K562 (cell line): ENCODE data around the gene GPC1. TPM values are rescaled to one million over a fixed set of nuclear protein-coding genes. Genes with fewer than 3 reads are reported as not detected.

Experiments
- ATAC-seq: fragments of 200-7000 bp; cut with Tn5 transposase; 3 replicates; pipeline ENCODE4 v1.9.1; 2020; ENCODE audit warnings: moderate library complexity
- BruUV-seq: library from RNA; stranded (reverse); fragments of 400-500 nt; replicated peaks from 2 replicates; lab custom pipeline; 2021; lab: Mats Ljungman, UMichigan
- CTCF ChIA-PET: fragments of 300-600 bp; formaldehyde crosslinking; extraction: SDS; loops from one replicate; lab custom pipeline; 2021; ENCODE audit warnings: low intra/inter-chr PET ratio; lab: Yijun Ruan, JAX
- POLR2A ChIA-PET: fragments of 300-600, 350-650 bp; sonication (Branson Sonifier 250); formaldehyde crosslinking; extraction: SDS; loops from one replicate; lab custom pipeline; 2021; ENCODE audit warnings: antibody characterized with exemption, inconsistent platforms; lab: Yijun Ruan, JAX
- DNase-seq, 4 experiments: peaks; one replicate each; pipeline versions ENCODE4 v3.0.0 to v3.0.0-alpha.2; 2011 to 2018; ENCODE audit warnings: low spot score in 3 of 4, mixed read lengths in 3 of 4; ENCODE audit errors: extremely low read depth in 1 of 4
- FAIRE-seq: peaks from 2 replicates; lab custom pipeline; 2011; peaks lifted over from hg19 to GRCh38; lab: Jason Lieb, UNC
- H2AFZ ChIP-seq: 2 replicates; pipeline ENCODE4 v1.6.0; 2011; ENCODE audit warnings: low read depth, low read length, control low read depth, inconsistent platforms
- H3K27ac ChIP-seq: fragments of 200-600 bp; 3 replicates; pipeline ENCODE4 v1.8.0; 2011; ENCODE audit warnings: low read depth, mild to moderate bottlenecking, control low read depth, inconsistent platforms, low read length, moderate library complexity, mixed read lengths; ENCODE audit errors: extremely low read depth
- H3K27me3 ChIP-seq, 2 experiments: fragments of 300-600 bp in 1 of 2; 2 replicates in 1 of 2; 3 replicates in 1 of 2; pipeline versions ENCODE4 v1.6.0 to v1.8.0; 2011; ENCODE audit warnings: inconsistent platforms in 2 of 2, low read length in 2 of 2, mild to moderate bottlenecking in 1 of 2, mixed read lengths in 1 of 2, moderate library complexity in 1 of 2; ENCODE audit not compliant: control insufficient read depth in 2 of 2, insufficient read depth in 2 of 2
- H3K36me3 ChIP-seq: fragments of 300-600 bp; 3 replicates; pipeline ENCODE4 v1.8.0; 2011; ENCODE audit warnings: mild to moderate bottlenecking, low read length, inconsistent platforms; ENCODE audit not compliant: control insufficient read depth, insufficient read depth
- H3K4me1 ChIP-seq, 2 experiments: fragments of 200-600 bp in 1 of 2; replicated peaks in 1 of 2; 2 replicates in 1 of 2; 3 replicates in 1 of 2; pipeline versions ENCODE4 v1.5.1 to v1.8.0; 2011; ENCODE audit warnings: inconsistent platforms in 2 of 2, low read length in 2 of 2, mild to moderate bottlenecking in 1 of 2, mixed read lengths in 1 of 2, moderate library complexity in 1 of 2; ENCODE audit not compliant: control insufficient read depth in 2 of 2, insufficient read depth in 2 of 2
- H3K4me2 ChIP-seq: 2 replicates; pipeline ENCODE4 v1.6.1; 2011; ENCODE audit warnings: low read length, control low read depth, inconsistent platforms, mixed read lengths; ENCODE audit not compliant: insufficient read depth
- H3K4me3 ChIP-seq: fragments of 200-600 bp; sonication (generic), shearing (Covaris generic); 2 replicates; pipeline ENCODE4 v1.5.1; 2016; ENCODE audit warnings: control low read depth, inconsistent platforms
- H3K79me2 ChIP-seq: fragments of 200-600 bp; 3 replicates; pipeline ENCODE4 v1.8.0; 2011; ENCODE audit warnings: low read length, inconsistent platforms; ENCODE audit not compliant: control insufficient read depth, insufficient read depth
- H3K9ac ChIP-seq, 2 experiments: 2 replicates each; pipeline versions ENCODE4 v1.6.0 to v1.6.1; 2011; ENCODE audit warnings: low read depth in 2 of 2, low read length in 2 of 2, control low read depth in 1 of 2, inconsistent platforms in 1 of 2, mild to moderate bottlenecking in 1 of 2, mixed read lengths in 1 of 2; ENCODE audit not compliant: insufficient read depth in 1 of 2
- H3K9me1 ChIP-seq: one replicate; pipeline ENCODE4 v1.6.0; 2011; ENCODE audit warnings: inconsistent platforms, mild to moderate bottlenecking, low read length, moderate library complexity; ENCODE audit not compliant: control insufficient read depth, insufficient read depth
- H3K9me3 ChIP-seq: replicated peaks from 2 replicates; pipeline ENCODE4 v1.5.1; 2011; ENCODE audit warnings: low read depth, low read length, inconsistent platforms; ENCODE audit not compliant: control insufficient read depth, insufficient read depth
- H4K20me1 ChIP-seq: replicated peaks from 2 replicates; pipeline ENCODE4 v1.6.1; 2011; ENCODE audit warnings: low read length, inconsistent platforms, mixed read lengths; ENCODE audit not compliant: control insufficient read depth, insufficient read depth
- ARID3A ChIP-seq: IDR thresholded peaks from 2 replicates; pipeline ENCODE4 v1.6.1; 2012; ENCODE audit warnings: low read depth, low read length, improper control_type of control experiment, borderline replicate concordance
- CTBP1 ChIP-seq: fragments of 450-650 bp; IDR thresholded peaks from 2 replicates; pipeline ENCODE4 v1.6.1; 2016; ENCODE audit warnings: borderline replicate concordance
- GATAD2A ChIP-seq: fragments of 450-650 bp; IDR thresholded peaks from 2 replicates; pipeline ENCODE4 v1.6.1; 2017
- GTF2A2 ChIP-seq: IDR thresholded peaks from 2 replicates; pipeline ENCODE4 v1.6.1; 2016; ENCODE audit warnings: mild to moderate bottlenecking, missing genetic modification characterization, missing compliant biosample characterization
- KDM5B ChIP-seq: fragments of 200-600 bp; sonication (generic); IDR thresholded peaks from 2 replicates; pipeline ENCODE4 v1.6.1; 2012; ENCODE audit warnings: low read depth, mild to moderate bottlenecking, moderate library complexity, low read length, control low read depth, inconsistent platforms; ENCODE audit not compliant: insufficient replicate concordance
- MAFK ChIP-seq: IDR thresholded peaks from 2 replicates; pipeline ENCODE4 v1.6.1; 2011; ENCODE audit warnings: low read length, improper control_type of control experiment
- MLX ChIP-seq, 2 experiments: fragments of 450-650 bp in 1 of 2; sonication (generic) in 1 of 2; formaldehyde crosslinking; conservative IDR thresholded peaks; 2 replicates each; pipeline versions ENCODE4 v1.4.0 to v1.8.1; 2020 to 2022; ENCODE audit warnings: mild to moderate bottlenecking in 1 of 2, missing genetic modification reagents in 1 of 2
- TEAD2 ChIP-seq: fragments of 450-650 bp; IDR thresholded peaks from 2 replicates; pipeline ENCODE4 v1.6.1; 2016; ENCODE audit warnings: missing genetic modification characterization, control low read depth, missing compliant biosample characterization
- XRCC3 ChIP-seq: fragments of 450-650 bp; IDR thresholded peaks from 2 replicates; pipeline ENCODE4 v1.6.1; 2017; ENCODE audit warnings: mild to moderate bottlenecking, moderate library complexity
- ZNF146 ChIP-seq: IDR thresholded peaks from one replicate; pipeline ENCODE4 v1.6.1; 2018; ENCODE audit warnings: missing compliant biosample characterization; ENCODE audit not compliant: unreplicated experiment
- ZNF318 ChIP-seq, 2 experiments: fragments of 450-650 bp; IDR thresholded peaks; 2 replicates each; pipeline ENCODE4 v1.6.1; 2016; ENCODE audit warnings: mild to moderate bottlenecking in 2 of 2, borderline replicate concordance in 1 of 2, low read depth in 1 of 2, moderate library complexity in 1 of 2
- WGBS: fragments of 100-300 bp; shearing (Covaris generic); methylation state at CpG from one replicate; pipeline ENCODE4 v1.1.6; 2016; ENCODE audit warnings: low coverage, mixed read lengths; ENCODE audit not compliant: insufficient coverage; ENCODE audit errors: missing lambda C conversion rate; 5-methylcytosine and 5-hydroxymethylcytosine counted together
- in situ Hi-C: fragments of 300-500 bp; cut with MboI; formaldehyde crosslinking; loops from 4 replicates; pipeline ENCODE4 v1.15.0; 2018; ENCODE audit warnings: inconsistent platforms, mixed read lengths
- intact Hi-C: fragments of 100-400 bp; cut with micrococcal nuclease; formaldehyde crosslinking; loops from 2 replicates; pipeline ENCODE4 v1.14.2; 2022
- polyA plus RNA-seq, 8 experiments: library from polyadenylated mRNA; depleted of rRNA in 4 of 8; stranded (reverse) in 5 of 8; unstranded in 3 of 8; fragments of >200 nt; fragmentation: Nextera tagmentation in 2 of 8; fragmentation: Illumina TruSeq in 1 of 8; extraction: Ambion mirVana in 2 of 8; extraction: Trizol in 1 of 8; gene quantifications; 2 replicates each; pipeline versions ENCODE4 v1.2.1 to v1.2.3, GENCODE V29; 2011 to 2014; ENCODE audit warnings: inconsistent platforms in 1 of 8, missing spikeins in 1 of 8
- total RNA-seq, 7 experiments: library from RNA; depleted of rRNA in 6 of 7; stranded (reverse); fragments of >200 nt in 6 of 7; fragmentation: Illumina TruSeq in 2 of 7; extraction: Trizol in 2 of 7; gene quantifications; 2 replicates each; pipeline versions ENCODE4 v1.2.1 to v1.2.3, GENCODE V29; 2011 to 2021; ENCODE audit warnings: low replicate concordance in 1 of 7

Gene GPC1
- total and polyA plus RNA-seq, 9 of the 15 experiments (the other 6 are each of a cell fraction or from before 2014, with no cell fraction given) = 0.07 to 0.82 (median 0.14) TPM; not detected in 3

- no peak for TF ChIP-seq ARID3A
- TF ChIP-seq XRCC3 = no peak
- TF ChIP-seq MAFK = no peak
- TF ChIP-seq GATAD2A = no peak
- no peak for TF ChIP-seq TEAD2 (tag)
- no peak for TF ChIP-seq GTF2A2 (tag)
- TF ChIP-seq KDM5B = no peak
- TF ChIP-seq, all 486 proteins: peak for 0
Observed at GRCh38 chr2:240430595-240430994, 4.9 kb upstream of the GPC1 start (continued).

- no peaks in the 10 kb centered on the region for H3K36me3 ChIP-seq
- no peak for ATAC-seq
- ChIA-PET CTCF (no interaction called here), POLR2A (interaction anchor here (0.6 kb wide), 1 partner anchor 112 kb away, joined by 4 read pairs; no protein-coding TSS in a partner anchor)
- H3K27ac ChIP-seq = no peak overlapping the region
- peaks cover 2 to 28% of the 10 kb centered on the region in 2 experiments; a peak in 3 of 5 replicates for H3K4me1 ChIP-seq
- peaks cover 6 to 47% of the 10 kb centered on the region in 2 experiments; a peak in 4 of 5 replicates for H3K27me3 ChIP-seq
- no peak for DNase-seq
- intact Hi-C loops (no loop called here), in situ Hi-C loops (no loop called here)
- no peak overlapping the region for H3K9ac ChIP-seq
- no TSS peak for BruUV-seq
- H3K4me2 ChIP-seq = no peak overlapping the region
- no peaks in the 10 kb centered on the region for H3K9me3 ChIP-seq
- no peak overlapping the region for H2AFZ ChIP-seq
- FAIRE-seq = no peak
- H3K9me1 ChIP-seq = peaks cover 2% of the 10 kb centered on the region
- H3K79me2 ChIP-seq = no peaks in the 10 kb centered on the region
- WGBS = no CpG with 5 or more reads among the region's 3 CpGs
- no peak overlapping the region for H3K4me3 ChIP-seq
- 0 out of 2 replicates have a peak, but pooled peaks cover 3% of the 10 kb centered on the region for H4K20me1 ChIP-seq
- no peak for TF ChIP-seq MLX (CRISPR knock-in tag; conservative IDR thresholded peaks at IDR 0.05)
- TF ChIP-seq ZNF146 = no peak
- no peak for TF ChIP-seq ZNF318 (IDR thresholded peaks at IDR 0.05; ENCODE audit: borderline replicate concordance in 1 of 2, low read depth in 1 of 2)
- TF ChIP-seq CTBP1 = no peak
Observed at GRCh38 chr2:240431271-240431660, 4.2 kb upstream of the GPC1 start.
